Large intestine (tissue), 12 donors: ENCODE measurements around the gene HDGFL1. TPM values are rescaled to one million over a fixed set of nuclear protein-coding genes. Genes with fewer than 3 reads are reported as not detected.

ENCODE experiments used
- DNase-seq, 2 donors: peaks; one replicate each; pipeline versions ENCODE4 v3.0.0 to v3.0.0-alpha.2; 2013
- H3K27ac ChIP-seq: one replicate; pipeline ENCODE4 v1.5.1; 2013; ENCODE audit warnings: low read length
- H3K27me3 ChIP-seq: 2 replicates; pipeline ENCODE4 v1.6.1; 2013; ENCODE audit warnings: low read length; ENCODE audit not compliant: control insufficient read depth, insufficient read depth
- H3K36me3 ChIP-seq: 2 replicates; pipeline ENCODE4 v1.6.1; 2013; ENCODE audit warnings: low read length; ENCODE audit not compliant: control insufficient read depth, insufficient read depth
- H3K4me1 ChIP-seq: one replicate; pipeline ENCODE4 v1.6.1; 2013; ENCODE audit warnings: low read length; ENCODE audit not compliant: control insufficient read depth, insufficient read depth
- H3K4me3 ChIP-seq: one replicate; pipeline ENCODE4 v1.5.1; 2013; ENCODE audit warnings: low read length
- H3K9me3 ChIP-seq: one replicate; pipeline ENCODE4 v1.6.1; 2013; ENCODE audit warnings: mild to moderate bottlenecking, low read depth, low read length, moderate library complexity; ENCODE audit not compliant: control insufficient read depth
- WGBS: methylation state at CpG from one replicate; pipeline ENCODE4 v1.1.5; 2013; ENCODE audit warnings: low lambda C conversion rate; ENCODE audit not compliant: insufficient coverage; 5-methylcytosine and 5-hydroxymethylcytosine counted together
- long read RNA-seq, 11 donors: transcript quantifications; one replicate each; lab custom pipeline, GENCODE V29; 2026
- polyA plus RNA-seq: library from polyadenylated mRNA; unstranded; fragments of 120-200 nt; gene quantifications from one replicate; pipeline ENCODE4 v1.2.1, GENCODE V29; 2013

HDGFL1 gene
- not detected for polyA plus RNA-seq
- long read RNA-seq, donor 1: 0 reads
- long read RNA-seq, donor 2: 0 reads
- long read RNA-seq, donor 3: 0 reads
- long read RNA-seq, donor 4: 0 reads
- long read RNA-seq, donor 5: 0 reads
- long read RNA-seq, donor 6: 0 reads
- long read RNA-seq, donor 7: 0 reads
- long read RNA-seq, donor 8: 0 reads
- long read RNA-seq, donor 9: 0 reads
- long read RNA-seq, donor 10: 0 reads
- long read RNA-seq, donor 11: 0 reads

GRCh38 chr6:22569281-22570184 lies at the start of gene HDGFL1:
Gene HDGFL1 (plus strand): TSS chr6:22569566. CDS start chr6:22569576, 10 bp downstream.
- Histone ChIP-seq H3K4me3 (no peak within 1 kb of the TSS), H3K27ac (no peak within 1 kb of the TSS), H3K27me3 (no peaks in the 10 kb centered on the region), H3K9me3 (peaks cover 13% of the 10 kb centered on the region), H3K4me1 (no peaks in the 10 kb centered on the region), H3K36me3 (no peaks in the 10 kb centered on the region)
- no peak for DNase-seq
- no CpG with 5 or more reads among the region's 89 CpGs for WGBS

- H3K4me1 ChIP-seq: no peaks in the 10 kb centered on the region
- H3K27me3 ChIP-seq: no peaks in the 10 kb centered on the region
- WGBS: no CpG with 5 or more reads among the region's 4 CpGs
- no peak overlapping the region for H3K4me3 ChIP-seq
- H3K27ac ChIP-seq: no peak overlapping the region
- H3K9me3 ChIP-seq: no peaks in the 10 kb centered on the region
- DNase-seq: no peak
- H3K36me3 ChIP-seq: no peaks in the 10 kb centered on the region
These were observed 48.3 kb upstream of the HDGFL1 start for GRCh38 chr6:22521035-22521434.

- DNase-seq: no peak
- no peak overlapping the region for H3K27ac ChIP-seq
- H3K9me3 ChIP-seq: no peaks in the 10 kb centered on the region
- H3K4me1 ChIP-seq: no peaks in the 10 kb centered on the region
- no peaks in the 10 kb centered on the region for H3K27me3 ChIP-seq
- no peaks in the 10 kb centered on the region for H3K36me3 ChIP-seq
- no peak overlapping the region for H3K4me3 ChIP-seq
These were observed 42.6 kb upstream of the HDGFL1 start for GRCh38 chr6:22526736-22527135.

GRCh38 chr6:22529866-22530265 lies 39.5 kb upstream of the HDGFL1 start:
- Histone ChIP-seq H3K36me3 (no peaks in the 10 kb centered on the region), H3K27me3 (no peaks in the 10 kb centered on the region), H3K4me3 (no peak overlapping the region), H3K27ac (no peak overlapping the region), H3K4me1 (no peaks in the 10 kb centered on the region), H3K9me3 (no peaks in the 10 kb centered on the region)
- WGBS: no CpG with 5 or more reads among the region's 1 CpG
- no peak for DNase-seq

- H3K4me1 ChIP-seq: no peaks in the 10 kb centered on the region
- H3K4me3 ChIP-seq: no peak overlapping the region
- H3K9me3 ChIP-seq: no peaks in the 10 kb centered on the region
- no peaks in the 10 kb centered on the region for H3K36me3 ChIP-seq
- WGBS: no CpG with 5 or more reads among the region's 1 CpG
- H3K27me3 ChIP-seq: no peaks in the 10 kb centered on the region
- H3K27ac ChIP-seq: no peak overlapping the region
- DNase-seq: no peak
These were observed 38.9 kb upstream of the HDGFL1 start for GRCh38 chr6:22530506-22530905.

GRCh38 chr6:22536122-22536521 lies 33.2 kb upstream of the HDGFL1 start:
- DNase-seq: no peak
- Histone ChIP-seq H3K9me3 (no peaks in the 10 kb centered on the region), H3K27ac (no peak overlapping the region), H3K4me3 (no peak overlapping the region), H3K36me3 (no peaks in the 10 kb centered on the region), H3K27me3 (no peaks in the 10 kb centered on the region), H3K4me1 (no peaks in the 10 kb centered on the region)
- 57% methylated on average over 1 of the region's 4 CpGs for WGBS

GRCh38 chr6:22544476-22544875 lies 24.9 kb upstream of the HDGFL1 start:
- no peak for DNase-seq
- no peaks in the 10 kb centered on the region for H3K27me3 ChIP-seq
- H3K36me3 ChIP-seq: no peaks in the 10 kb centered on the region
- no peak overlapping the region for H3K4me3 ChIP-seq
- H3K9me3 ChIP-seq: no peaks in the 10 kb centered on the region
- H3K4me1 ChIP-seq: no peaks in the 10 kb centered on the region
- no peak overlapping the region for H3K27ac ChIP-seq

- WGBS: no CpG with 5 or more reads among the region's 2 CpGs
- H3K27me3 ChIP-seq: no peaks in the 10 kb centered on the region
- H3K27ac ChIP-seq: no peak overlapping the region
- no peaks in the 10 kb centered on the region for H3K36me3 ChIP-seq
- H3K9me3 ChIP-seq: no peaks in the 10 kb centered on the region
- H3K4me1 ChIP-seq: no peaks in the 10 kb centered on the region
- H3K4me3 ChIP-seq: no peak overlapping the region
- DNase-seq: no peak
These were observed 24.3 kb upstream of the HDGFL1 start for GRCh38 chr6:22545051-22545450.

- H3K27ac ChIP-seq: no peak overlapping the region
- no peaks in the 10 kb centered on the region for H3K36me3 ChIP-seq
- no peak for DNase-seq
- no peak overlapping the region for H3K4me3 ChIP-seq
- H3K4me1 ChIP-seq: no peaks in the 10 kb centered on the region
- no peaks in the 10 kb centered on the region for H3K9me3 ChIP-seq
- no peaks in the 10 kb centered on the region for H3K27me3 ChIP-seq
- no CpG with 5 or more reads among the region's 1 CpG for WGBS
These were observed 23.1 kb upstream of the HDGFL1 start for GRCh38 chr6:22546236-22546635.

- WGBS: 100% methylated on average over 1 of the region's 2 CpGs
These were observed 18.2 kb upstream of the HDGFL1 start for GRCh38 chr6:22550971-22551670.

More at GRCh38 chr6:22550971-22551670, 18.2 kb upstream of the HDGFL1 start:
- H3K4me3 ChIP-seq: no peak overlapping the region
- H3K27me3 ChIP-seq: no peaks in the 10 kb centered on the region
- H3K36me3 ChIP-seq: no peaks in the 10 kb centered on the region
- no peaks in the 10 kb centered on the region for H3K4me1 ChIP-seq
- DNase-seq: no peak
- no peak overlapping the region for H3K27ac ChIP-seq
- no peaks in the 10 kb centered on the region for H3K9me3 ChIP-seq
